ENCODE measurements around the gene RNU5B-1. TPM values are rescaled to one million over a fixed set of nuclear protein-coding genes. Genes with fewer than 3 reads are reported as not detected.

RNU5B-1 gene
- total and polyA plus RNA-seq, 9 of the 15 experiments (the other 6 are each of a cell fraction or from before 2014, with no cell fraction given), result 14.2 TPM; not detected in 8

DNA sequence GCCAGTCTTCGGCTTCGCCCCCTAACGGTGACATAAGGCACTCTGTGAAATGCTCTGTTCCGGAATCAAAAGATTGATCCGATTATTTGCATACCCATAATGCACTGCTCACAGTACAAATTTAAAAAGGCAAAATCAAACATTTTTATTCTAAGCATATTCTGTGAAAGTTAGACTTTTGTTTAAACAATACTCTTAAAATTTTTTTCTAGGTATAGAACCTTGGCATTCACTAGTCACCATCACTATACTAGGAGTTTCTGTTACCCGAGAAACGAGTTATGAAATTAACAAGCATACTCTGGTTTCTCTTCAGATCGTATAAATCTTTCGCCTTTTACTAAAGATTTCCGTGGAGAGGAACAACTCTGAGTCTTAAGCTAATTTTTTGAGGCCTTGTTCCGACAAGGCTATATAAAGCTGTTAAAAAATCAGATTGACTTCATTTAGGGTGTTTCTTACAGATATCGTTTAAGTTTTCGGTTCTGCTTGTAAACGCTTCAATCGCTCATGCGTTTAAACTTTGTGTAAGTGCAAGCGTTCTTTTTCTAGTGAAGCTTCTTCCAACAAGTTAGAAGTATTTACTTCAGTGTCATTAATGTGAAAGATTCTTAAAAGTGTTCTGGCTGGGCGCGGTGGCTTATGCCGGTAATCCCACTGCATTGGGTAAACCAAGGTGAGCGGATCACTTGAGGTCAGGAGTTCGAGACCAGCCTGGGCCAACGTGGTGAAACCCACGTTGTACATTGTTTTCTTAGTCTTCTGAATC, at the start of gene RNU5B-1 (continued):
- TF ChIP-seq, protein P1, sequence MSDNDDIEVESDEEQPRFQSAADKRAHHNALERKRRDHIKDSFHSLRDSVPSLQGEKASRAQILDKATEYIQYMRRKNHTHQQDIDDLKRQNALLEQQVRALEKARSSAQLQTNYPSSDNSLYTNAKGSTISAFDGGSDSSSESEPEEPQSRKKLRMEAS (CRISPR knock-in tag; IDR thresholded peaks at IDR 0.05), result 0 out of 2 replicates have a peak, but pooled peaks have one; percentile 43
- TF ChIP-seq ZNF766 (CRISPR knock-in tag; conservative IDR thresholded peaks at IDR 0.05), result peak; percentile 85; the same call in 1 of the 2 replicates
- peak; percentile 99 for TF ChIP-seq CHCHD3 (CRISPR knock-in tag; IDR thresholded peaks at IDR 0.05)
- no peak for TF ChIP-seq KAT8 (IDR thresholded peaks at IDR 0.05; ENCODE audit: low read depth)
- TF ChIP-seq OTX1 (CRISPR knock-in tag; IDR thresholded peaks at IDR 0.05), result peak; percentile 99
- peak; percentile 64 for TF ChIP-seq NEUROD1 (IDR thresholded peaks at IDR 0.05; ENCODE audit: borderline replicate concordance, low read depth, low read length, partially characterized antibody)
- TF ChIP-seq, protein P2, sequence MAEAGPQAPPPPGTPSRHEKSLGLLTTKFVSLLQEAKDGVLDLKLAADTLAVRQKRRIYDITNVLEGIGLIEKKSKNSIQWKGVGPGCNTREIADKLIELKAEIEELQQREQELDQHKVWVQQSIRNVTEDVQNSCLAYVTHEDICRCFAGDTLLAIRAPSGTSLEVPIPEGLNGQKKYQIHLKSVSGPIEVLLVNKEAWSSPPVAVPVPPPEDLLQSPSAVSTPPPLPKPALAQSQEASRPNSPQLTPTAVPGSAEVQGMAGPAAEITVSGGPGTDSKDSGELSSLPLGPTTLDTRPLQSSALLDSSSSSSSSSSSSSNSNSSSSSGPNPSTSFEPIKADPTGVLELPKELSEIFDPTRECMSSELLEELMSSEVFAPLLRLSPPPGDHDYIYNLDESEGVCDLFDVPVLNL (CRISPR knock-in tag; IDR thresholded peaks at IDR 0.05; ENCODE audit: low read depth), result peak; percentile 44; the same call in 1 of the 2 replicates
- peak; percentile 66 for TF ChIP-seq HCFC1 (IDR thresholded peaks at IDR 0.05; ENCODE audit: low read depth, low read length)
- TF ChIP-seq, protein P3, sequence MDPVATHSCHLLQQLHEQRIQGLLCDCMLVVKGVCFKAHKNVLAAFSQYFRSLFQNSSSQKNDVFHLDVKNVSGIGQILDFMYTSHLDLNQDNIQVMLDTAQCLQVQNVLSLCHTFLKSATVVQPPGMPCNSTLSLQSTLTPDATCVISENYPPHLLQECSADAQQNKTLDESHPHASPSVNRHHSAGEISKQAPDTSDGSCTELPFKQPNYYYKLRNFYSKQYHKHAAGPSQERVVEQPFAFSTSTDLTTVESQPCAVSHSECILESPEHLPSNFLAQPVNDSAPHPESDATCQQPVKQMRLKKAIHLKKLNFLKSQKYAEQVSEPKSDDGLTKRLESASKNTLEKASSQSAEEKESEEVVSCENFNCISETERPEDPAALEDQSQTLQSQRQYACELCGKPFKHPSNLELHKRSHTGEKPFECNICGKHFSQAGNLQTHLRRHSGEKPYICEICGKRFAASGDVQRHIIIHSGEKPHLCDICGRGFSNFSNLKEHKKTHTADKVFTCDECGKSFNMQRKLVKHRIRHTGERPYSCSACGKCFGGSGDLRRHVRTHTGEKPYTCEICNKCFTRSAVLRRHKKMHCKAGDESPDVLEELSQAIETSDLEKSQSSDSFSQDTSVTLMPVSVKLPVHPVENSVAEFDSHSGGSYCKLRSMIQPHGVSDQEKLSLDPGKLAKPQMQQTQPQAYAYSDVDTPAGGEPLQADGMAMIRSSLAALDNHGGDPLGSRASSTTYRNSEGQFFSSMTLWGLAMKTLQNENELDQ (CRISPR knock-in tag; IDR thresholded peaks at IDR 0.05; ENCODE audit: borderline replicate concordance), result peak; percentile 91
- TF ChIP-seq TFAM (CRISPR knock-in tag; conservative IDR thresholded peaks at IDR 0.05), result no peak
- TF ChIP-seq ELF2 (CRISPR knock-in tag; IDR thresholded peaks at IDR 0.05), result peak; percentile 77
- no peak for TF ChIP-seq SIN3B (IDR thresholded peaks at IDR 0.05; ENCODE audit: low read depth)
- TF ChIP-seq ZC3H4 (CRISPR knock-in tag; IDR thresholded peaks at IDR 0.05; ENCODE audit: borderline replicate concordance), result 0 out of 2 replicates have a peak, but pooled peaks have one; percentile 74
- 0 out of 2 replicates have a peak, but pooled peaks have one; percentile 47 for TF ChIP-seq ZBTB7A (IDR thresholded peaks at IDR 0.05; ENCODE audit: borderline replicate concordance, control insufficient read depth, low read depth, low read length)
- TF ChIP-seq MECOM (CRISPR knock-in tag; IDR thresholded peaks at IDR 0.05), result peak; percentile 60; the same call in 1 of the 2 replicates
- TF ChIP-seq ZFP1 (CRISPR knock-in tag; IDR thresholded peaks at IDR 0.05), result peak; percentile 61
- TF ChIP-seq ZNF707 (CRISPR knock-in tag; conservative IDR thresholded peaks at IDR 0.05), result no peak
- peak; percentile 80 for TF ChIP-seq KLF16 (IDR thresholded peaks at IDR 0.05)
- peak; percentile 60 for TF ChIP-seq PRPF4 (IDR thresholded peaks at IDR 0.05; ENCODE audit: insufficient read depth, low read depth, low read length, poor library complexity, severe bottlenecking)
- TF ChIP-seq, protein P4, sequence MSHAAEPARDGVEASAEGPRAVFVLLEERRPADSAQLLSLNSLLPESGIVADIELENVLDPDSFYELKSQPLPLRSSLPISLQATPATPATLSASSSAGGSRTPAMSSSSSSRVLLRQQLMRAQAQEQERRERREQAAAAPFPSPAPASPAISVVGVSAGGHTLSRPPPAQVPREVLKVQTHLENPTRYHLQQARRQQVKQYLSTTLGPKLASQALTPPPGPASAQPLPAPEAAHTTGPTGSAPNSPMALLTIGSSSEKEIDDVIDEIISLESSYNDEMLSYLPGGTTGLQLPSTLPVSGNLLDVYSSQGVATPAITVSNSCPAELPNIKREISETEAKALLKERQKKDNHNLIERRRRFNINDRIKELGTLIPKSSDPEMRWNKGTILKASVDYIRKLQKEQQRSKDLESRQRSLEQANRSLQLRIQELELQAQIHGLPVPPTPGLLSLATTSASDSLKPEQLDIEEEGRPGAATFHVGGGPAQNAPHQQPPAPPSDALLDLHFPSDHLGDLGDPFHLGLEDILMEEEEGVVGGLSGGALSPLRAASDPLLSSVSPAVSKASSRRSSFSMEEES (CRISPR knock-in tag; IDR thresholded peaks at IDR 0.05), result peak; percentile 23
- TF ChIP-seq GABPB2 (CRISPR knock-in tag; conservative IDR thresholded peaks at IDR 0.05), result peak; percentile 96
- TF ChIP-seq TBL1XR1 (IDR thresholded peaks at IDR 0.05; ENCODE audit: low read length in 2 of 2), result peak; percentile 62 to 90; a peak in 3 of 4 replicates
- TF ChIP-seq ARID1B (IDR thresholded peaks at IDR 0.05), result peak; percentile 66

Data from K562 (cell line).